Activated CD4-positive, alpha-beta memory T cell treated with anti-CD3 and anti-CD28 coated beads, Interleukin-2, amount 10 ng/mL, durations not matched to agents 7 days and 5 days (primary cell): Measurements from ENCODE around the gene KCNH6. TPM values are rescaled to one million over a fixed set of nuclear protein-coding genes. Genes with fewer than 3 reads are reported as not detected.

ENCODE experiments used
- CTCF ChIA-PET: fragments of 350-600 bp; sonication (Branson Sonifier 250); formaldehyde crosslinking; loops from one replicate; lab custom pipeline; 2021; ENCODE audit warnings: antibody characterized with exemption, inconsistent platforms; lab: Charles Lee
- POLR2A ChIA-PET: fragments of 350-600 bp; sonication (Branson Sonifier 250); formaldehyde crosslinking; loops from one replicate; lab custom pipeline; 2021; ENCODE audit warnings: antibody characterized with exemption; lab: Charles Lee
- DNase-seq: peaks from one replicate; pipeline ENCODE4 v3.0.0-alpha.2; 2020
- H3K27ac Mint-ChIP-seq: one replicate; pipeline ENCODE4 v1.8.0; 2021; ENCODE audit warnings: mild to moderate bottlenecking, mixed read lengths
- H3K27me3 Mint-ChIP-seq: one replicate; pipeline ENCODE4 v1.8.0; 2021; ENCODE audit warnings: mixed read lengths
- H3K36me3 Mint-ChIP-seq: one replicate; pipeline ENCODE4 v1.8.0; 2021; ENCODE audit warnings: low read depth, mixed read lengths
- H3K4me1 Mint-ChIP-seq: one replicate; pipeline ENCODE4 v1.8.0; 2021; ENCODE audit warnings: mixed read lengths
- H3K4me3 Mint-ChIP-seq: one replicate; pipeline ENCODE4 v1.8.0; 2021; ENCODE audit warnings: mild to moderate bottlenecking, mixed read lengths
- H3K9me3 Mint-ChIP-seq: one replicate; pipeline ENCODE4 v1.8.0; 2021; ENCODE audit warnings: mixed read lengths
- total RNA-seq, 2 experiments: library from RNA; stranded (reverse); gene quantifications; one replicate each; pipeline ENCODE4 v1.2.3, GENCODE V29; 2021

The KCNH6 gene
- total RNA-seq, 2 experiments from 2014 or later: not detected

- Mint-ChIP-seq H3K9me3 (no peaks in the 10 kb centered on the region), H3K27ac (no peak overlapping the region), H3K27me3 (no peaks in the 10 kb centered on the region), H3K4me1 (no peaks in the 10 kb centered on the region), H3K36me3 (no peaks in the 10 kb centered on the region), H3K4me3 (no peak overlapping the region)
- ChIA-PET CTCF (interaction anchor here (1.0 kb wide), 1 partner anchor 13 kb away, joined by 4 read pairs; no protein-coding TSS in a partner anchor), POLR2A (no interaction called here)
- no peak for DNase-seq
Observed at GRCh38 chr17:63491413-63491812, 31.7 kb upstream of the KCNH6 start.

DNA sequence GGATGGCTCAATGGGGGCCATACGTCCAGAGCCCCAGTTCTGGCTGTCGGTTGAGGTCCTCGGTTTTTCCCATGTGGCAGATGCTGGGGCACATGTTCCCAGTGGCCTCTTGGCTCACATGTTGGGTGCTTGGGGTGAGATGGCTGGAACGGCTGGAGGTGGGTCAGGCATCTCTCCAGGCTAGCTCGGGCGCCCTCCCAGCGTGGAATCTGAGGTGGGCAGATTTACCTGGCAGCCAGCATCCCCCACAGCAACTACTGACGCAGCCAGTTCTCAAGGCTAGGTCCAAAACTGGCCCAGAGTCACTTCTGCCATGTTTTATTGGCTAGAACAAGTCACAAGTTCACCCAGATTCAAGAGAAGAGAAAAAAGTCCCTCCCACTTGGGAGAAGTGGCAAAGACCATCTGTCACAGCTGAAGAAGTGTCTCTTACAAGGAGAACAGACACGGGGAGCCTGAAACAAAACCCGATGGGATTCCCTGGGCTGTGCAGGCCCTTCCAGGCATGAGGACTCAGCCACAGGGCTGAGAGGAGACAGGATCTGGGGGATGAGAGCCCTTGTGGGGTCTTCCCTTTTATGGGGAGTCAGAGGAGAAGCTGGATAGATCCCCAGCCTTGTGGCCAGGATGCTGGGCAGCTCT is 31.1 kb upstream of the KCNH6 start:
- ChIA-PET CTCF (no interaction called here), POLR2A (no interaction called here)
- H3K27me3 Mint-ChIP-seq: no peaks in the 10 kb centered on the region
- no peaks in the 10 kb centered on the region for H3K4me1 Mint-ChIP-seq
- H3K36me3 Mint-ChIP-seq: no peaks in the 10 kb centered on the region
- H3K9me3 Mint-ChIP-seq: no peaks in the 10 kb centered on the region
- no peak for DNase-seq
- no peak overlapping the region for H3K4me3 Mint-ChIP-seq
- H3K27ac Mint-ChIP-seq: no peak overlapping the region

DNA sequence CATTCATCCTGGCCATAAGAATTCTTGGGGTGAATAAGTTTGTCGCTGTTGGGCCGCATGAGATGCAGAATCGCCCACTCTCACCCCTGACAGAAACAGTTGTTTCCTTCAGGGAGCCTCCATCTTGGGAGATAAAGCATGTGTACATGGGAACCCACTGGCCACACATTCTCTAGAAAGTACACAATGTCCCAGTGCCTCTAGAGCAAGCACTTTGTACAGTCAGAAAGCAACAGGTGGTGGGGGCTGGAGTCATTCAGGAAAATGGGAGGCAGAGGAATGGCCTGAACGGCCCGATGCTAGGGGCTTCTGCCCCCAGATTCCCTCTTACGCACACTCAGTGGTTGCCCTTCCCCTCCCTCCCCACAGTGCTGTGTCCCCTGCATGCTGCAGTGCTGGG is 30.2 kb upstream of the KCNH6 start:
- no peak overlapping the region for H3K27ac Mint-ChIP-seq
- no peaks in the 10 kb centered on the region for H3K9me3 Mint-ChIP-seq
- no peak overlapping the region for H3K4me3 Mint-ChIP-seq
- no peaks in the 10 kb centered on the region for H3K27me3 Mint-ChIP-seq
- CTCF ChIA-PET: no interaction called here
- no peak for DNase-seq
- POLR2A ChIA-PET: no interaction called here
- no peaks in the 10 kb centered on the region for H3K4me1 Mint-ChIP-seq
- no peaks in the 10 kb centered on the region for H3K36me3 Mint-ChIP-seq

- CTCF ChIA-PET: no interaction called here
- Mint-ChIP-seq H3K36me3 (no peaks in the 10 kb centered on the region), H3K27ac (no peak overlapping the region), H3K9me3 (no peaks in the 10 kb centered on the region), H3K4me1 (no peaks in the 10 kb centered on the region), H3K4me3 (no peak overlapping the region), H3K27me3 (no peaks in the 10 kb centered on the region)
- POLR2A ChIA-PET: no interaction called here
- DNase-seq: no peak
Observed at GRCh38 chr17:63493411-63493810, 29.7 kb upstream of the KCNH6 start.

DNA sequence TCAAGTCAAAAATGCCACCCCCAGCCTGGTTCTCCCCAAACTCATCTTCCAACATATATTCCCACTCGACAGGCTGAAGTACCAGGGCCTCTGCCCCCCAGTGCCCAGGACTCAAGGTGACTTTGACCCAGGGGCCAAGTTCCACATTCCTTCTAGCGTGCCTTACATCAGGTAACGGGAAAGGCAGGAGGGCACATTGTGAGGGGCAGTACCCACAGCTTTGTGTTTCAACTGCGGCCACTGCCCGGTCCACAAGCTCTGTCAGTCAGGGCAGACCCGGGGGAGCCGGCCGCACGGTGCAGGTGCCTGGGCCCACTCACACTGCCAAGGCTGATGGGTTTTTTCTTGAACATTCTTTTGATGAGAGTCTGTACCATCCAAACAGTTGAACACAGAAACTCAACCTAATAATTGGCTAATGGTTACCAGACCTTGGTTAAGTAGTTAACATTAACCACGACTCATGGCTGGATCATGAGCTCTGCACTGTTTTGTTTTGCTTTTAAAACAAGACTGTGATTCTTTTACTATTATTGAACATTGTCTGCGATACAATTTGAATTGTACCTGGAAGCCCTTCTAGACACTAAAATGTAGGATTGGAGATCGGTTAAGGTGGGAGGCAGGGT is 28.7 kb upstream of the KCNH6 start:
- Mint-ChIP-seq H3K36me3 (no peaks in the 10 kb centered on the region), H3K4me3 (no peak overlapping the region), H3K27me3 (no peaks in the 10 kb centered on the region), H3K27ac (no peak overlapping the region), H3K9me3 (no peaks in the 10 kb centered on the region), H3K4me1 (no peaks in the 10 kb centered on the region)
- ChIA-PET CTCF (no interaction called here), POLR2A (no interaction called here)
- DNase-seq: no peak

DNA sequence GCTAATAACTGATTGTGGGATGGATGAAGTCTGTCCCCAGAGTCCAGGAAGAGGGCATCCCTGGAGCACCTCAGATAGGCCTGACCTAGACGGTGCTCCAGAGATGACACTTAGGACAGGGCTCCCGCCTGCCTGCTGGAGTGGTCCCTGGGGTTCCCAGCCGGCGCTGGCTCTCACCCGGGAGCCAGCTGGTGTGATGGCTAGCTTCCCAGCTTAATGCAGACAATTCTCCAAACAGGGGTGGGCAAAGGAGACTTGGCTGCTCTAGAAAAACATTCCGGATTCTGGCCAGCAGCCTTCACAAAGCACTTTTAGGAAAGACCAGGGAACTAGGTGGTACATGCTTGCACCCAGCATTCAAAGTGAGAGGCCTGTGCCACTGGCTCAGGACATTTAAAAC is 27.7 kb upstream of the KCNH6 start:
- POLR2A ChIA-PET: no interaction called here
- Mint-ChIP-seq H3K9me3 (no peaks in the 10 kb centered on the region), H3K4me1 (no peaks in the 10 kb centered on the region), H3K27me3 (no peaks in the 10 kb centered on the region), H3K27ac (no peak overlapping the region), H3K4me3 (no peak overlapping the region), H3K36me3 (no peaks in the 10 kb centered on the region)
- CTCF ChIA-PET: no interaction called here
- DNase-seq: no peak

GRCh38 chr17:63496177-63496576 is 27.0 kb upstream of the KCNH6 start:
- H3K36me3 Mint-ChIP-seq: no peaks in the 10 kb centered on the region
- ChIA-PET POLR2A (no interaction called here), CTCF (interaction anchor here (0.8 kb wide), 1 partner anchor 11 kb away, joined by 4 read pairs; no protein-coding TSS in a partner anchor)
- H3K27ac Mint-ChIP-seq: no peak overlapping the region
- H3K4me3 Mint-ChIP-seq: no peak overlapping the region
- no peaks in the 10 kb centered on the region for H3K9me3 Mint-ChIP-seq
- no peak for DNase-seq
- H3K4me1 Mint-ChIP-seq: no peaks in the 10 kb centered on the region
- no peaks in the 10 kb centered on the region for H3K27me3 Mint-ChIP-seq

GRCh38 chr17:63496663-63497400 is 26.3 kb upstream of the KCNH6 start:
- H3K4me3 Mint-ChIP-seq: no peak overlapping the region
- no peaks in the 10 kb centered on the region for H3K4me1 Mint-ChIP-seq
- POLR2A ChIA-PET: no interaction called here
- peaks cover 5% of the 10 kb centered on the region for H3K27me3 Mint-ChIP-seq
- no peaks in the 10 kb centered on the region for H3K9me3 Mint-ChIP-seq
- DNase-seq: no peak
- no peaks in the 10 kb centered on the region for H3K36me3 Mint-ChIP-seq
- CTCF ChIA-PET: interaction anchor here (0.8 kb wide), 1 partner anchor 11 kb away, joined by 4 read pairs; no protein-coding TSS in a partner anchor
- H3K27ac Mint-ChIP-seq: no peak overlapping the region

DNA sequence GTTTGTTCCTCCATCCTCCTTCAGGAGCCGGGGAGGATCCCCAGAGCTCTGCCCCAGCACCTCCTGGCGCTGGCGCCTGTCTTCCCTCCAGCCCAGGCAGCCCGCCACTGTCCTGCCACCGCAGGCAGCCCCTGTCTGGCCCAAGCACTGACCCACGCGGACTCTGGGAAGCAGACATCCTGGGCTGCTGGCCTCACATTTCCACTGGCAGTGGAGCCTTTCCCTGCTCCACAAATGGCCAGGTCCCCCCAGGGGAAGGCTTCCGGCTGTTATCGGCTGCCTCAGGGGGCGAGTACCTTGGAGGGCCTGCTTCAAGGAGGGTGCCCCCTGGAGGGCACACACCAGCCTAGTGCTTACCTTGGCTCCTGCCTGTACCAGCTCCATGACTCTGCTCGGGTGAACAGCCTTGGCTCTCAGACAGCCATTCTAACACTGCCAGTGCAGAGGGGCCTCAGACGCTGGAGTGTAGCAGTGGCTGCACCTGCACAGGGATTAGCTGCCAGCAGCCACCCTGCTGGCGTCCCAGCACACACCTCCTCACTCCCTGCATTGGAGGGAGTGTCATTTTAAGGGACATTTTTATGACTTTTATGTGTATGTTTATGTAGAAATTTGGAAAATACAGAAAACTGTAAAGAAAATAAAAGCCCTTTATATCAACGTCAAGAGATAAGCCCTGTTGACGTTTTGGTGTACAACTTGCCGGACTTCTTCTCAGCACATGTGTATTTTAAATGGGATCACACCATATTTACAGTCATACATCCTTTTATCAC is 25.3 kb upstream of the KCNH6 start:
- Mint-ChIP-seq H3K4me1 (no peaks in the 10 kb centered on the region), H3K9me3 (no peaks in the 10 kb centered on the region), H3K27me3 (peaks cover 7% of the 10 kb centered on the region), H3K36me3 (no peaks in the 10 kb centered on the region), H3K27ac (no peak overlapping the region), H3K4me3 (no peak overlapping the region)
- ChIA-PET CTCF (interaction anchor here (1.3 kb wide), 1 partner anchor 72 kb away, joined by 3 read pairs; no protein-coding TSS in a partner anchor), POLR2A (no interaction called here)
- no peak for DNase-seq

- no peak for DNase-seq
- CTCF ChIA-PET: interaction anchor here (1.3 kb wide), 1 partner anchor 73 kb away, joined by 3 read pairs; no protein-coding TSS in a partner anchor
- Mint-ChIP-seq H3K4me1 (no peaks in the 10 kb centered on the region), H3K27me3 (peaks cover 11% of the 10 kb centered on the region), H3K27ac (no peak overlapping the region), H3K36me3 (no peaks in the 10 kb centered on the region), H3K4me3 (no peak overlapping the region), H3K9me3 (no peaks in the 10 kb centered on the region)
- POLR2A ChIA-PET: no interaction called here
Observed at GRCh38 chr17:63498626-63499195, 24.4 kb upstream of the KCNH6 start.

DNA sequence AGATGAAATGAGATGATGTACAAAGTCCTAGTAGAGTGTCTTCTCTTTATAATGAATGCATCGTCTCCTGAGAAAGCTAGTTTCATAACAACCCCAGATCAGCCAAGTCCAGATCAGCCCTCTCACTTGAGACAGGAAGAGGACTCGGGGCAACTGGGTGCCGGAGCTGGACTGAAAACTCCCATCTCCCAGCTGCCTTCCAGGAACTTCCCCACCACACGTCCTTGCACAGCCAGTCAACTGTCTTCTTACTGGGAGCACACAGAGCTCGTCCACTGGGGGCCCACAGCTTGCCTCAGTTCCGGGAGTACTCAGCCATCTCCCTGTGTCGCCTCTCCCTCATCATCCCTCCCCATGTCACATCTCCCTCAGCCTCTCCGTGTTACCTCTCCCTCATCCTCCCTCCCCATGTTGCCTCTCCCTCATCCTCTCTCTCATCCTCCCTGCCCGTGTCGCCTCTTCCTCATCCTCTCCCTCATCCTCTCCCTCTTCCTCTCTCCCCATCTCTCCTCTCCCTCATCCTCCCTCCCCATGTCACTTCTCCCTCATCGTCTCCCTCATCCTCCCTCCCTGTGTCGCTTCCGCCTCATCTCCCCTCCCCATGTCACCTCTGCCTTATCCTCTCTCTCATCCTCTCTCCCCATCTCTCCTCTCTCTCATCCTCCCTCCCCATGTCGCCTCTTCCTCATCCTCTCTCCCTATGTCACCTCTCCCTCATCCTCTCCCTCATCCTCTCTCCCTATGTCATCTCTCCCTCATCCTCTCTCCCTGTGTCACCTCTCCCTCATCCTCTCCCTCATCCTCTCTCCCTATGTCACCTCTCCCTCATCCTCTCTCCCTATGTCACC is 22.4 kb upstream of the KCNH6 start:
- no peak overlapping the region for H3K27ac Mint-ChIP-seq
- peaks cover 24% of the 10 kb centered on the region for H3K27me3 Mint-ChIP-seq
- no peaks in the 10 kb centered on the region for H3K4me1 Mint-ChIP-seq
- no peak overlapping the region for H3K4me3 Mint-ChIP-seq
- POLR2A ChIA-PET: no interaction called here
- CTCF ChIA-PET: no interaction called here
- DNase-seq: no peak
- H3K36me3 Mint-ChIP-seq: no peaks in the 10 kb centered on the region
- H3K9me3 Mint-ChIP-seq: peaks cover 7% of the 10 kb centered on the region

DNA sequence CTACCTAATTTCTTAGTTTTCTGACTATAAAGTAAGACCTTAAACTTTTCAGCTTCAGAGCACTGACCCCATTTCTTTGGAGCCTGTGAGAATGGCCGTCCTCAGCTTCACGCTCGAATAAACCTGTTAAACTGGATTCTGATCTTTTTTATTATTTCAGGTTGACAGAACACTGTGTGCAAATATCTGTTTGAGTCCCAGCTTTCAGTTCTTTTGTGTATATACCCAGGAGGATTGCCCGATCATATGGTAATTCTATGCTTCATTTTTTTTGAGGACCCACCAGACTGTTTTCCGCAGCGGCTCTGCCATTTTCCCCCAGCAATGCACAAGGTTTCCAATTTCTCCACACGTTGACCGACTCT is 19.8 kb upstream of the KCNH6 start:
- H3K27ac Mint-ChIP-seq: no peak overlapping the region
- peaks cover 7% of the 10 kb centered on the region for H3K9me3 Mint-ChIP-seq
- ChIA-PET CTCF (no interaction called here), POLR2A (no interaction called here)
- no peaks in the 10 kb centered on the region for H3K4me1 Mint-ChIP-seq
- peaks cover 24% of the 10 kb centered on the region for H3K27me3 Mint-ChIP-seq
- no peaks in the 10 kb centered on the region for H3K36me3 Mint-ChIP-seq
- H3K4me3 Mint-ChIP-seq: no peak overlapping the region
- no peak for DNase-seq
